GM18858 (cell line): Measurements from ENCODE around the gene CBFA2T2.

Source experiments
- ATAC-seq: cut with Tn5 transposase; IDR thresholded peaks from one replicate; pipeline ENCODE4 v1.9.1; 2021; ENCODE audit not compliant: unreplicated experiment

Gene CBFA2T2

DNA sequence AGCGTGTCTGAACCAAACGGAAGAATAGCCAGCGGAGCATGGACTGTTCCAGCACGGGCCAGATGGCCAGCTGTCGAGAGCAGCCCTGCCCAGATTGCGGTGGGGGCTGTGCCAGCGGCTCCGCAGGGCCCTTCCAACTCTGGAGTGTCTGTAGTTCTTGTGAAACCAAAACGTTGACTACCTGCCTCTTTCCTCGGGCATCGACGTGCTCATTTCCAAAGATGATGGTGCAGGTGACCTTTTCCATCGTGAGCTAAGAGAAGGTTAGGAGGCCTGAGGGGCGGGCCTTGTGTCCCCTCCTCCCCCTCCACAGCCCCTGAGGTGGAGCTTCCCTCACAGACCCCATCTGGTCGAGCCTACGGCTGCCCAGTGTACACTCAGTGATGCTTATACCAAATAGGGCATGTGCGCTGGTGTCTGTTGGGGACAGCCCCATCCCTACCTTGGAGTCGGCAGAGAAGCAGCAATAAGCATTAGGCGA is 159.3 kb downstream of the CBFA2T2 start:
- ATAC-seq: no peak

DNA sequence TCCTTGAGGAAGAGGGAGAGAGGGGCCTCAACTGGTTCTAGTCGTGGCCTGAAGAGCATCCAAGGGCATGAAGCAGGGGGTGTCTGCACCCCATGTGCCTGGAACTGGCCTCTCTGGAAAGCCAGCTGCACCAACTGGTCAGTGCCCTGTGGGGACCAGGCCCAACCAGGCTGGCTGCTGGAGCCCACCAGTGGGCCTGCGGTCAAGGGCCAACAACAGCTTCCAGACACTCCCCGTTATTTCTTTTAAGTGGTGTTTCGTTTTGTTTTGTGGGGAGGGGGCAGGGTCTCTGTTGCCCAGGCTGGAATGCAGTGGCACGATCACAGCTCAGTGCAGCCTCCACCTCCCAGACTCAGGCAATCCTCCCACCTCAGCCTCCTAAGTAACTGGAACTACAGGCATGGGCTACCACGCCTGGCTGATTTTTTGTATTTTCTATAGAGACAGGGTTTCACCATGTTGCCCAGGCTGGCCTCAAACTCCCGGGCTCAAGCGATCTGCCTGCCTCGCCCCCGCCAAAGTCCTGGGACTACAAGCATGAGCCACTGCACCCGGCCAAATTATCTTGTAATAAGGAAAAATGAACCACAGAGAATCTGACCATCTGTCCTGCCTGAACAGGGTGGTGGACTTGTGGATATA is 160.3 kb downstream of the CBFA2T2 start:
- ATAC-seq: no peak

DNA sequence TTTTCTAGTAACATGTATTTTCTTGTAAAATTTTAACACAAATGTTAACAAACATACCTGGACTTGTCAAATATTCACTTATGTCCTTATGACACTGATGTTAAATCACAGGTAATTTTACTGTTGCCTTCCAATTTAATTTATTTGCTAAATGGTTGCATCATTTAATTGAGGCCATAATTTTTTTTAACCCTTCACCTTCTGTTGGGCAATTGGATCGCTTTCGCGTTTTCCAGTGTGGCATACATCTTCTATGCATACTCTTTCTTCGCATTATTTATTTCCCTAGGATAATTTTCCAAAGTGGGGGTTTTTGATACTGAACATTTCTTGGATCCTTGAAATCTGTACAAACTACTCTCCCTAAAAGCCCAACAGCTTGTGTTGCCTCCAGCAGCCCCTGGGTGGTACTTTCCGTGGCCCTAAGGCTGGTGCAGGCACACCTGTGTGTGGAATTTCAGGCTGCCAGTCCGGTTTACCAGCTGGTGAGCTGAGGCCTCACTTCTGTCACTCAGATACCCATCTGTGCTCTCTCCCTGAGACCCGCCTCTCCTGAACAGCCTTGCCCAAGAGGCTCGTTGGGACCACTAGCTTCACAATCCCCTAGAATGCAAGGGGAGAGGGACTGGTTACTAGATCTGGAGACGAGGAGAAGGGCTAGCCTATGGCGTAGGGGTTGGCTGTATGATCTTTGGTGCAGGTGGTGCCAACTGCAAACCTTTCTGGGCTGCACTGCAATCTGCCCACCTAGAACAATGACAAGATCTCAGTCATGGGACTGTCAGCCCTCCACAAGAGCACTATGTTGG is 161.1 kb downstream of the CBFA2T2 start:
- ATAC-seq: no peak

DNA sequence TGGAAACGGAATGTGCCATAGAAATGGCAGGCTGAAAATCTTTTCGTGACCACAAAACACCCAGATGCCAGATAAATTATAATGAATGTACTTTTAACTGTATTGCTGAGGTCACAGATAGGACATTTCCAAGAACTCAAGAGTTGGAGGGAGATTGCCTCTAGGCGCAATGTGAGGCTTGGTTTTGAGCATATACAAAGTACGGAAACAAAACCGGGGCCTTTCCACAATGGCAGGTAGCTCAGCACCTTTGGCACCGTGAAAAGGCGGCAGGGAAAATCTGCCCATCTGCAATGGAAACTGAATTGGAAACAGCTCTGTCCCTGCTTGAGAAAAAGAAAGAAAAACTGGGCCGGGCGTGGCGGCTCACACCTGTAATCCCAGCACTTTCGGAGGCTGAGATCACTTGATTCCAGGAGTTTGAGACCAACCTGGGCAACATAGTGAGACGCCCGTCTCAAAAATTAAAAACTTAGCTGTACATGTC is 161.7 kb downstream of the CBFA2T2 start:
- ATAC-seq: no peak

DNA sequence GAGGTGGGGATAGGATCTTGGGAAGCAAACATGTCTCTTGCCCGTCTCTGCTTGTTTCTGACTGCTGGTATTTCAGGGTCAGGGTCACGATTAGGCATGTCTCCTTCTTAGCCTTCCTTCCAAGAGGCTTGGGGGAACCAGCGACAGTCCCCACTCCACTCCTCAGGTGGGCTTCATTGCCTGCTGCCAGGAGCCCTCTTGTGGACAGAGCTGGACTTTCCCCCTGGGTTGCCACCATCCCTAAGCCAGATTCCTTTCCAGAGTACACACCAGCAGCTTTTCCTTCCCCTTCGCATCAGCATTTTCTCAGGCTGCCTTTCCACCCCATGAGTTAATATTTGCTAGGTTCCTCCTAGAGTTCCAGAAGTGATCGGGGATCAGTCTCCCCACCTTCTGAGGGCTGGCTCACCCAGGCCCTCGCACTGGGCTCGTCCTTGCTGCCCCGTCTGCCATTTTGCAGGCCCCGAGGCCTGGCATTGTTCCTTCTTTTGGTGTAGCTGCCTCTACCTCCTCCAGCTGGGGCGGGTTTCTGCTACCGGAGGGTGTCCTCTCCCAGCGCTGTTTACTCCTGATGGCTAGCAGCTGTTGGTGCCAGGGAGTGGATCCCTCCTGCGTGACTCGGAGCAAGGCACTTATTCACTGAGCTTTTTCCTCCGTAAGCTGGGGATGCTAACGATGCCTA is 163.5 kb downstream of the CBFA2T2 start:
- ATAC-seq: no peak

DNA sequence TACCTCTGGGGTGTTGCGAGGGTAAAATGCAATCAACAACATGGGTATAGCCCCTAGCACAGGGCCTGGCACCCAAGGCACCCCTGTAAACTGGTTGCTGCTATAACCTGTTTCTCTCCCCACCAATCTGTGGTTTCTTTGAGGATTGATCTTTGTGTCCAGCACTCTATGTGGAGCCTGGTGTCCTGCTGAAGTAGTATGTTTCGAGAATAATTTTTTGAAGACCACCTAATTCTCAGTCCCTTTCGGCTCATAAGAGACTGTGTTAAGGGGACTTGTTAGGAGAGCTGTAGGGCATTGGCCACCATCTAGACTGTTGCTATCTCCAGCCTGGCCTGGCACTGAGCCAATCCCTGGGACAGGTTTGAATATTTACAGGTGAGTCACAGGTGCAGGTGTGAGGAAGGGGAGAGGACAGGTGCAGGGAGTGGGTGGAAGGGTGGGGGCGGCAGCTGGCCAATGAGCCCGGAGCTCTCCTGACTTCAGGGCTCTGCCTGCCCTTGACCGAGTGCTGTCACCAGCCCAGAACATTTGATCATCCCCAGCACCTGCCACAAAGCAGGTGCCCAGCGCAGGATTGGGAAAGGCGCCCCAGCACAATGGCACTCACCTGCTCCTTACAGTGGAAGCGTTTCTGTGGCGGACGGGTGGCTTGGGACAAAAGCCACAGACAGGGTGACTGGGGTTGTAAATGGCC is 164.2 kb downstream of the CBFA2T2 start:
- no peak for ATAC-seq

DNA sequence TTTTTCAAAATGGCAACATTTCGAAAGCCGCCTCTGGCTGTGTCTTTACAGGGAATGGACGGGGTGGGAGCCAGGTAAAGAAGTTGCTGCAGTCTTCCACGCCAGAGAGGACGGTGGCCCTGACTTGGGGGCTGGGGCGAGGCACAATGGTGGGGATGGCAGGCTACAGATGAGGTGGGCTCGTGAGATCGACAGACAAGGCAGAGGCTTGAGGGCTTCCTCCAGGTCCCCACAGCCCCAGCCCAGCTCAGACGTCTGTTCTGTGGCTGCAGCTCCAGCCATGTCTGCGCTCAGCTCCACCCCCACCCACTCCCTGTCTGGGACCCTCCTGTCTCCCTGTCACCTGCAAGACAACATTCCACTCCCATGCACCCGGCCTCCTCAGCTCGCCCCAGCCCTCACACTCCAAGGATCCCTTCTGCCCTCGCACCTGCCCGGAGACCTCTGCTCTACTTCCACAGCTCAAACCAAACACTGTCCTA is 164.8 kb downstream of the CBFA2T2 start:
- no peak for ATAC-seq

DNA sequence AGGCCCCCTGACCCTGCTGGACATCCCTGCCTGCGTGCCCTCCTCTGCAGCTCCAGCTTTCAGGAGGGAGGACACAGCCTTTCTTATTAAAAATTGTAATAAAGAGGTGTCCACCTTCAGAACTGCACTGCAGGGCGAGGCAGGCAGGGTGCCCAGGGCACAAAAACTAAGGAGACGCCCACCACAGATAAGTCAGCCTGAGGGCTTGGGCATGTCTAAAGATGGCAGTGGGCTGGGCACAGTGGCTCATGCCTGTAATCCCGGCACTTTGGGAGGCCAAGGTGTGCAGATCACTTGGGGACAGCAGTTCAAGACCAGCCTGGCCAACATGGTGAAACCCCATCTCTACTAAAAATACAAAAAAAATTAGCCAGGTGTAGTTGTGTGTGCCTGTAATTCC is 165.3 kb downstream of the CBFA2T2 start:
- ATAC-seq: no peak

DNA sequence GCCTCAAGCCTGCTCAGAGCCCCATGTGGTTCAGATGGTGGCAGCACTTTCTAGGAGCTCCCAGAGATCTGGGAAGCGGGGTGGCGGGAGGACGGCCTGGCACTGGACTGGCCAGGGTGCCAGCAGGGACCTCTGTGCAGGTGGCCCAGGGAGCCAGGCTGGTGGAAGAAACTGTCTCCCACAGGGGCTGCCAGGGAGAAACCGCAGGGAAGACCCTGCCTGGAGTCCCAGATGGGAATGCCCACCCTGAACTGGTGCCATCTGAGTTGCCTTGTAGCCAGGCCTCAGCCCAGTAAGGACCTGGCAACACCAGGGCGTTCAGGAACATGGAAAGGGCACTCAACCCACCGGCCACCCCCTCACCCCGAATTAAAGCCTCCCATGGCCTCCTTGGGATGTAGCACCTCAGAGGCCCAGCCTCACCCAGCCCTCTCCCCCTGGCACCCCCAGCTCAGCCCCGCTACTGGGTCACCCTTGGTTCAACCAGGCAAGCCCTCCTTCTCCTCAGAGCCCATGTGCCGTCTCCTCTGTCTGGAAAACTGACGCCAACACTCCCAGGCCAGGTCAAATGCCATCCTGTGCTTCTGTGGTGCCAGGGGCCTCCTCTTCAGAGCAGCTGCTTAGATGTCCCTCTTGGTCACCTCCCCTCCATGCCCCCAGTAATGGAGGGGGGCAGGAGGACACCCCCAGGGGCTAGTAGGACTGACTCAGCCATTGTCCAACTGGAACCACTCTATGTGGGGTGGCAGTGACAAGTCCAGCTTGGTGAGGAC is 166.3 kb downstream of the CBFA2T2 start:
- ATAC-seq: no peak

DNA sequence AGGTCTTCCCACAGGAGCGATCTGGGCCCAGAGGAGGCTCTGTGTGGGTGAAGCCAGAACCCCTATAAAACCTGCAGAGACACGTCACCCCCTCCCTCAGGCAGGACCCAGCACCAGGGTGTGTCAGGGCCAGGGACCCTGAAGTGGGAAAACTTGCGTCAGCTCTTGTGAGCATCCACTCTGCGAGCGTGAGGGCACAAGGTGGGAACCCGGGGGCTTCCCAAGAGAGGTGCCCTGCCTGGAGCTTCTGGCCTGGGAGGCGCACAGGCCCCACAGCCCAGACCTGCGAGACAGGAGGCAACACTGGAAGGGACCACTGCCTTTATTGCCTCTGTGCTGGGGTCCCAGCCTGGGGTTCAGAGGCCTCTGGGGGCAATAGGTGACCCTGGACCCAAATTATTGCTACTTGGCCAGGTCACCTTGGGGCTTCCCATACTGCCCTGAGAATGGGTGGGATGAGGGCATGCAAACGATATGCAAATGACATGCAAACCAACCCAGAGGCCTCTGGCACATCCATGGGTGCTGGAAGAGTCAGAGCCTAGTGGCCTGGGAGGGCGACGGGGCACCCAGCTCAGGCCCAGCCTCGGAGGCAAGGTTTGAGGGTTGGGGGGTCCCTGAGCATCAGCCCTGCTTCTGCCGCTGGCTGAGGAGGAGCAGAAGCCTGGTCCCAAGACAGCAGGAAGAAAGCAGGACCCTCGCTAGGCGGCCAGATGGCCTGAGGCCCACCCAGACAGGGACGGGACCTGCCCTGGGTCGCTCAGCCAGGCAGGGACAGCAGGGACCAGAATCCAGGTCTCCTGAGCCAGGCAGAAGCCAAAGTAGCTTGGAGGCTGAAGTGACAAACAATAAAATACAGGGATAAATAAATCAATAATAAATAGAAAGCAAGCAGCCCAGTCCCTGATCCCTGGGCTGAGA is 167.1 kb downstream of the CBFA2T2 start:
- no peak for ATAC-seq

DNA sequence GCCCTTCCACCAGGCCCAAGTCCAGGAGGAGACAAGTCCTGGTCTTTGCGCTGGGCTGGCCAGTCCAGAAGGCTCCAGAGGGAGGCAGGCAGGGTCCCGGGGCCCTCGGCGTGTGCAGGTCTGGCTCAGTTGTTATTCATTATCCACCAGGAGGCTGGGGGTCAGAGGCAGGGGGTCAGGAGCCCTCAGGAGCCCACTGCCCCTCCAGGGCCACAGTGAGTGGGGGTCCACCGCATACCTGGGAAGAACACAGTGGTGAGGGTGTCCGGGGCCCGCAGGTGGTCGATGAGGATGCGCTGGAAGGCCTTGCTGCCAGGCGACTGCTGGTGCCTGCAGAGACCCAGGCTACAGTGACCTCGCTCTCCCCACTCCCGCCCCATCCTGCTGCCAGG is 167.8 kb downstream of the CBFA2T2 start:
- no peak for ATAC-seq

DNA sequence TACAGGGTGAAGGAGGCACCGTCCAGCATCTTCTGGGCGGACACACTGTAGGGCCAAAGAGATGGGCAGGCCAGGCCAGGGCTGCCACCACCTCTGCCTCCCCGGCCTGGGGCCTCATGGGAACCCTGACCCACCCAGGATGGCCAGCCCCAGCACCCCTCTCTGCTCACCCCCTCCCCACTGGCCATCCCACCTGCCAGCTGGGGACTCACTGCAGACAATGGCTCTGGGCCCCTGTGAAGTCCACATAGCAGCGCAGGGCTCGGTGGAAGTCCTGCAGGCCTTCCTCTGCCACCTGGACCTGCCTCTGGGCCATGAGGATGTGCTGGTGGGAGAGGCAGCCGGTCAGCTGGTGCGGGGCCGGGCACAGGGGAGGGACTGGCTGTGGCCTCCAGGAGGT is 168.6 kb downstream of the CBFA2T2 start:
- no peak for ATAC-seq

DNA sequence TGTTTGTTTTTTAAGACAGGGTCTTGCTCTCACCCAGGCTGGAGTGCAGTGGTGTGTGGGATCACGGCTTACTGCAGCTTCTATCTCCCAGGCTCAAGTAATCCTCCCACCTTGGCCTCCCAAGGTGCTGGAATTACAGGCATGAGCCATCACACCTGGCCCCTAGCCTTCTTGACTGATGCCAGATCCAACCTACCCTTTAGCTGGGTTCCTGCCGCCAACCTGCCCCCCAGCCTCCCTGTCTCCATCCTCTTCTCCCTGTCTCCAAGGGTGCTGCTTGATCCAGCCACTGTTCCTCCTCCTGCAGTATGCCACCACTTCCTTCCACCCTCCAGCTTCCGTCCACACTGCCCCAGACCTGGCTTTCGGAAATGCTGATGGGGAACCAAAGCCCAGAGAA is 169.0 kb downstream of the CBFA2T2 start:
- ATAC-seq: no peak

DNA sequence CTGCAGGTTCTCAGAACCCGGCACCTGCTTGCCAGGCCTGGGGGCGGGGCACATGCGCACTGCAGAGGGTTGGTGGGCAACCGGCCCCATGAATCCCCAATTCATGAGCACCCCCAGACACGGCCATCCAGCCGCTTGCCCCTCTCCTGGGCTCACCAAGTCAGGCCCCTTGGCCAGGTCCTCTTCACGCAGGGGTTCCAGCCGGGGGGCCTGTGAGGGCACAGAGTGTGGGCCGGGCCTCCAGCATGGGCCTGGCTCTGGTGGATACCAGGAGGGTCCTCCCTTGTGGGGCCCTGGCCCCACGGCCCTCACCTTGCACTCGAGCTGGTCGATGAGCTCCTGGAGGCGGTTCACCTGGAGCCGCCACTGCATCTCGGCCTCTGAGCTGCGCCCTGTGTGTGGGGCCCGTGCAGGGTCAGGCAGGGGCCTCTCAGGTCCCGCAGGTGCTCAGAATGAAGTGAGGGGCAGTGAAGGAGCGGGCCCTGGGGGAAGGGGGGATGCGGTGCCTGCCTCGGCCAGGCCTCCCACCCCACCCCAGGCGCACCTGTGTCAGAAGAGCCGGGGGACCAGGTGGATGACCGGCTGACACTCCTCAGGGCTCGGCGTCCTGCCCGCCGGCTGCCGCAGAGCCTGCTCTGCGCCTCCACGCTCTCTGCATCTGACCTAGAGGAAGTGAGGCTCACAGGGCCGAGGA is 169.6 kb downstream of the CBFA2T2 start:
- ATAC-seq: no peak

DNA sequence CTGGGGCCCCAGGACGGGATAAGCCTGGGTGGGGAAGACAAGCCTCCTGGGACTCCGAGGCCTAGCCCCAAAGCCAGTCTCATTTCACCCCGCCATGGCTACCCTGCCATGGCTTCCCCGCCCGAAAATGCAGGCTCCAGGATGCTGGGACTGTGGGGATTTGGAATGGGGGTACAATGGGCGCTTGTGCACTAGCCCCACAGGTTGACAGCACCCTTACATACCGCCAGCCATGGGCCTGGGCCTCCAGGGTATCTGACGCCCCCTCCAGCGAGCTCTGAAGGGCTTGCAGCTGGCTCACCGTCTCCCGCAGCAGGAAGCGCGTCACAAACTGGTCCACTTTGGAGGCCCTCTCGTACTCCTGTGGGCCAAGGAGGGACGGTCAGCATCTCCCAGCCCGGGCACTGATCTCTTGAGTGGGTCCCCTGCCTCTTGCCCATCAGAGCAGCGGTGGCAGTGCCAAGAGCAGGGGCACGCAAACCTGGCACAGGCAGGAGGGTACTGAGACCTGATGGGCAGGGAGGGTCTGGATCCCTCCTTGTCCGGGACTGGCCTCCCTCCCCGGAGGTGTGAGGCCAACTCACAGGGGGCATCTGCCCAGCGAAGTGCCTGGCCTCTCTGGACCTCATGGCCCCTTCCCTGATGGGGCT is 170.3 kb downstream of the CBFA2T2 start:
- no peak for ATAC-seq

DNA sequence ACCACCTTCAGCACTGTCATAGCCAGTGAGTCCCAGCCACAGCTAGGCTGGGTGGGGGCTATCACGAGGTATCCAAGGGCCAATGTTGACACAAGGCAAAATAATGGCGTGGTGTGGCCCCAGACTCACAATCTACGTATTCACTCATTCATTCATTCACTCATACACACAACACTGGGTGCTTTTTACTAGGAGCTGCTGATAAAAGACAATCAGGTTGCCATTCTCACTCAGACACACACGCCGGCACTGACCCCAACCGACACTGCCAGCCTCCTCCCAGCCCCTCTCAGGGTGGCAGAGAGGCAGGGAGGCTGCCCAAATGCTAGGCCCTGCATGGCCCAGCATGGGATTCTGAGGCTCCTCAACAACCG is 170.8 kb downstream of the CBFA2T2 start:
- no peak for ATAC-seq

DNA sequence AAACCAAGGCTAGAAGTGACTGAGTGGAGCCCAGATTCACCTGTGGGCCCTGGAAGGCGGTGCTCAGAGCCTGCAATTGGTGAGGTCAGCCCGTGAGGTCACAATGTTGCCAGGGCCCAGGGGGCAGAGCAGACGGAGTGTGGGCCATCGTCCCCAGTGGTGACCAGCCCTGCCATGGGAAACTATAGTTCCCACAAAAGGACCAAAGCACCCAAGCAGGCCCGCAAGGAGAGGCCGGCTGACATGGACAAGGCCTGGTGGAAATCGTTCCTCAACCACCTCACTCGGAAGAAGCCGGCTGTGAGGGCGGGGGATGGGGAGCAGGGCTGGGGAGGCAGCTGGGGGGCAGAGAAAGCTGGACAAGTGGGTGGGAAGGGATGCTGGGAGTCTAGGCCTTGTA is 172.3 kb downstream of the CBFA2T2 start, which contains the start of gene C20orf144:
C20orf144 (plus strand) TSS at position 156 of the 400 bp plus-strand sequence; CDS start at position 175, 19 bp downstream.
- no peak for ATAC-seq
